Measurements from ENCODE around the gene WDFY4. TPM values are rescaled to one million over a fixed set of nuclear protein-coding genes. Genes with fewer than 3 reads are reported as not detected.

The WDFY4 gene
- total RNA-seq, 1 experiment from 2014 or later = 144 TPM

DNA sequence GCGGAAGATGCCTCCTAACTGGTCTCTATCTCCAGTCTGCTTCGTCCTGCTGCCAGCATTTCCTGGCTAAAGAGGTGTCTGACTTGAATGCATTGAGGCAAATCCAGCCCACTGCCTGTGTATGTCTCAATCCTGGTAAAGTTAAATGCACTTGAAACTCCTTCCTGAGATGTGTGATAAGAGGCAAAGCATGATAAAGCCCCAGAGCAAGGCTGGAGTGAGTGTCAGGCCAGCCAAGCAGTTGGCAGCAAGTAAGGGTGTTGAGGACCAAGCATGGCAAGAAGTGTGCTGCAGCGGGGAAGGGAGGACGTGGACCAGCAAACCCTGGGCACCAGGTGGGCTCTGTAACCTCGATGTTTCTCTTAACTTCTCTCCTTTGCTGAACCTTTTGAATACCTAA is 225.9 kb downstream of the WDFY4 start:
- DNase-seq = no peak
- Histone ChIP-seq H3K79me2 (ENCODE audit: low read length) (no peaks in the 10 kb centered on the region), H3K9me2 (replicated peaks; ENCODE audit: insufficient read depth, low read length) (no peaks in the 10 kb centered on the region), H3K36me3 (ENCODE audit: insufficient read depth, low read length) (peaks cover 33% of the 10 kb centered on the region), H3K27ac (ENCODE audit: low read length) (no peak overlapping the region), H3K9ac (ENCODE audit: low read length) (no peak overlapping the region), H3K4me3 (ENCODE audit: low read length) (no peak overlapping the region), H3K9me3 (ENCODE audit: low read length) (no peaks in the 10 kb centered on the region), H3K27me3 (ENCODE audit: low read length) (no peaks in the 10 kb centered on the region), H3K4me1 (ENCODE audit: low read length) (no peaks in the 10 kb centered on the region), H2AFZ (ENCODE audit: low read length) (no peak overlapping the region), H4K20me1 (ENCODE audit: insufficient read depth, low read depth, low read length) (no peaks in the 10 kb centered on the region), H3K4me2 (ENCODE audit: low read depth, low read length, poor library complexity, severe bottlenecking) (no peak overlapping the region)

- Histone ChIP-seq H3K4me3 (ENCODE audit: low read length) (no peak overlapping the region), H2AFZ (ENCODE audit: low read length) (no peak overlapping the region), H3K36me3 (ENCODE audit: insufficient read depth, low read length) (peaks cover 38% of the 10 kb centered on the region), H3K9me2 (replicated peaks; ENCODE audit: insufficient read depth, low read length) (no peaks in the 10 kb centered on the region), H3K79me2 (ENCODE audit: low read length) (no peaks in the 10 kb centered on the region), H3K27me3 (ENCODE audit: low read length) (no peaks in the 10 kb centered on the region), H3K9me3 (ENCODE audit: low read length) (no peaks in the 10 kb centered on the region), H3K4me1 (ENCODE audit: low read length) (no peaks in the 10 kb centered on the region), H3K4me2 (ENCODE audit: low read depth, low read length, poor library complexity, severe bottlenecking) (no peak overlapping the region), H3K27ac (ENCODE audit: low read length) (no peak overlapping the region), H3K9ac (ENCODE audit: low read length) (no peak overlapping the region), H4K20me1 (ENCODE audit: insufficient read depth, low read depth, low read length) (no peaks in the 10 kb centered on the region)
- no peak for DNase-seq
These were observed 229.0 kb downstream of the WDFY4 start for GRCh38 chr10:48913674-48914073.

GRCh38 chr10:48923748-48924147 is 239.1 kb downstream of the WDFY4 start:
- H3K4me1 ChIP-seq (ENCODE audit: low read length) = no peaks in the 10 kb centered on the region
- no peak overlapping the region for H3K27ac ChIP-seq (ENCODE audit: low read length)
- H3K9ac ChIP-seq (ENCODE audit: low read length) = no peak overlapping the region
- H3K27me3 ChIP-seq (ENCODE audit: low read length) = no peaks in the 10 kb centered on the region
- no peaks in the 10 kb centered on the region for H3K9me2 ChIP-seq (replicated peaks; ENCODE audit: insufficient read depth, low read length)
- H3K4me3 ChIP-seq (ENCODE audit: low read length) = no peak overlapping the region
- no peaks in the 10 kb centered on the region for H4K20me1 ChIP-seq (ENCODE audit: insufficient read depth, low read depth, low read length)
- H3K79me2 ChIP-seq (ENCODE audit: low read length) = no peaks in the 10 kb centered on the region
- peaks cover 11% of the 10 kb centered on the region; the same call in 1 of the 2 replicates for H3K36me3 ChIP-seq (ENCODE audit: insufficient read depth, low read length)
- no peak overlapping the region for H3K4me2 ChIP-seq (ENCODE audit: low read depth, low read length, poor library complexity, severe bottlenecking)
- DNase-seq = no peak
- H3K9me3 ChIP-seq (ENCODE audit: low read length) = no peaks in the 10 kb centered on the region
- H2AFZ ChIP-seq (ENCODE audit: low read length) = no peak overlapping the region

DNA sequence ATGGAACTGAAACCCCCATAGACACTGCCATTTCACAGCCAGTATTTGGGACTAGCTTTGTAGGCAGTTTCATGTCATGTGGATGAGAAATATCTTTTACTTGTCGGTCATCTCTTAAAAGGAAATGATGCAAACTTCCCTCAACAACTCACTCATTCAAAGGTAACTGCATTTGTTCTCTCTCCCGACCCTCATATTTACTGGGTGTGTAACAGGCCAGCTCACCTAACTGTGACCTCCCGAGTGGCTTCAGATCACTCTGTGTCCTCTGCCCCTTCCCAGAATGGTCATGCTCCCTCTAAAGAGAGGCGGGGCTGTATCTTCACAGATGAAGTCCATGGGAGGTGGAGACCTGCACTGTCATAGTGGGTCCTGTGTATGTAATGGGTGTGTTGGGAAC is 240.3 kb downstream of the WDFY4 start:
- Histone ChIP-seq H3K36me3 (ENCODE audit: insufficient read depth, low read length) (peaks cover 5% of the 10 kb centered on the region; the same call in 1 of the 2 replicates), H3K9me3 (ENCODE audit: low read length) (no peaks in the 10 kb centered on the region), H2AFZ (ENCODE audit: low read length) (no peak overlapping the region), H4K20me1 (ENCODE audit: insufficient read depth, low read depth, low read length) (no peaks in the 10 kb centered on the region), H3K4me2 (ENCODE audit: low read depth, low read length, poor library complexity, severe bottlenecking) (no peak overlapping the region), H3K4me3 (ENCODE audit: low read length) (no peak overlapping the region), H3K9ac (ENCODE audit: low read length) (no peak overlapping the region), H3K4me1 (ENCODE audit: low read length) (no peaks in the 10 kb centered on the region), H3K27me3 (ENCODE audit: low read length) (no peaks in the 10 kb centered on the region), H3K9me2 (replicated peaks; ENCODE audit: insufficient read depth, low read length) (no peaks in the 10 kb centered on the region), H3K79me2 (ENCODE audit: low read length) (no peaks in the 10 kb centered on the region), H3K27ac (ENCODE audit: low read length) (no peak overlapping the region)
- DNase-seq = no peak

GRCh38 chr10:48926255-48926654 is 241.6 kb downstream of the WDFY4 start:
- Histone ChIP-seq H3K9me3 (ENCODE audit: low read length) (no peaks in the 10 kb centered on the region), H3K27ac (ENCODE audit: low read length) (no peak overlapping the region), H3K9me2 (replicated peaks; ENCODE audit: insufficient read depth, low read length) (no peaks in the 10 kb centered on the region), H2AFZ (ENCODE audit: low read length) (no peak overlapping the region), H3K9ac (ENCODE audit: low read length) (no peak overlapping the region), H3K36me3 (ENCODE audit: insufficient read depth, low read length) (peaks cover 5% of the 10 kb centered on the region; the same call in 1 of the 2 replicates), H3K79me2 (ENCODE audit: low read length) (no peaks in the 10 kb centered on the region), H3K27me3 (ENCODE audit: low read length) (no peaks in the 10 kb centered on the region), H4K20me1 (ENCODE audit: insufficient read depth, low read depth, low read length) (no peaks in the 10 kb centered on the region), H3K4me1 (ENCODE audit: low read length) (no peaks in the 10 kb centered on the region), H3K4me3 (ENCODE audit: low read length) (no peak overlapping the region), H3K4me2 (ENCODE audit: low read depth, low read length, poor library complexity, severe bottlenecking) (no peak overlapping the region)
- DNase-seq = no peak

- H3K4me1 ChIP-seq (ENCODE audit: low read length) = no peaks in the 10 kb centered on the region
- H3K4me2 ChIP-seq (ENCODE audit: low read depth, low read length, poor library complexity, severe bottlenecking) = no peak overlapping the region
- H2AFZ ChIP-seq (ENCODE audit: low read length) = no peak overlapping the region
- no peak overlapping the region for H3K4me3 ChIP-seq (ENCODE audit: low read length)
- no peaks in the 10 kb centered on the region for H3K9me2 ChIP-seq (replicated peaks; ENCODE audit: insufficient read depth, low read length)
- no peak overlapping the region for H3K27ac ChIP-seq (ENCODE audit: low read length)
- no peaks in the 10 kb centered on the region for H4K20me1 ChIP-seq (ENCODE audit: insufficient read depth, low read depth, low read length)
- DNase-seq = no peak
- H3K9ac ChIP-seq (ENCODE audit: low read length) = no peak overlapping the region
- H3K27me3 ChIP-seq (ENCODE audit: low read length) = no peaks in the 10 kb centered on the region
- H3K9me3 ChIP-seq (ENCODE audit: low read length) = no peaks in the 10 kb centered on the region
- H3K79me2 ChIP-seq (ENCODE audit: low read length) = no peaks in the 10 kb centered on the region
- H3K36me3 ChIP-seq (ENCODE audit: insufficient read depth, low read length) = peaks cover 5% of the 10 kb centered on the region; the same call in 1 of the 2 replicates
These were observed 242.3 kb downstream of the WDFY4 start for GRCh38 chr10:48926764-48927540.

DNA sequence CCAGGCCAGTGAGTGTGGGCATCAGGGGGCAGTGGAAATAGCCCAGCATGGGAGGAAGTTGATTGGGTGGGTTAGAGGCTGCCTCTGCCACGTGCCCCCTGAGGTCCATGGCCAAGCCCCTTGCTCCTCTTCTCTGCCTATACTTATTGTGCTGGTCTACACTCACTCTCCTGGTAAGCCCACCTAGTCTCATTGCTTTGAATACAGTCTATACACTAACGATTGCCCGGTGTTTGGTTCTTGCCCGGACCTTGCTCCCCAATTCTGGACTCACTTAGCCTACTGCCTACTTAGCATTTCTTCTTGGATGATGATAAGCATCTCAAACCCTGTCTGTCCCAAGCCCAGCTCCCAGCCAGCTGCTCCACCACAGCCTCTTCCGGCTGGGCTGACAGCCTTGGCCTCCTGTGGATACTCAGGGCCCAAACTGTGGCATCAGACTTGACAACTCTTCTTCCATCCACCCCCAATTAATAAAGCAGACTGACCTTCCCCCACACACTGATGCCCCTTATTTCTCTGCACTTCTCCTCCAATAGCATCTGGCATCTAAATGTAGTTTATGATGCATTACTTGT is 244.8 kb downstream of the WDFY4 start:
- Histone ChIP-seq H2AFZ (ENCODE audit: low read length) (no peak overlapping the region), H3K27ac (ENCODE audit: low read length) (no peak overlapping the region), H3K4me1 (ENCODE audit: low read length) (no peaks in the 10 kb centered on the region), H3K9me2 (replicated peaks; ENCODE audit: insufficient read depth, low read length) (no peaks in the 10 kb centered on the region), H3K4me3 (ENCODE audit: low read length) (no peak overlapping the region), H3K27me3 (ENCODE audit: low read length) (no peaks in the 10 kb centered on the region), H4K20me1 (ENCODE audit: insufficient read depth, low read depth, low read length) (no peaks in the 10 kb centered on the region), H3K79me2 (ENCODE audit: low read length) (no peaks in the 10 kb centered on the region), H3K9ac (ENCODE audit: low read length) (no peak overlapping the region), H3K4me2 (ENCODE audit: low read depth, low read length, poor library complexity, severe bottlenecking) (no peak overlapping the region), H3K9me3 (ENCODE audit: low read length) (no peaks in the 10 kb centered on the region), H3K36me3 (ENCODE audit: insufficient read depth, low read length) (no peaks in the 10 kb centered on the region)
- DNase-seq = no peak

DNA sequence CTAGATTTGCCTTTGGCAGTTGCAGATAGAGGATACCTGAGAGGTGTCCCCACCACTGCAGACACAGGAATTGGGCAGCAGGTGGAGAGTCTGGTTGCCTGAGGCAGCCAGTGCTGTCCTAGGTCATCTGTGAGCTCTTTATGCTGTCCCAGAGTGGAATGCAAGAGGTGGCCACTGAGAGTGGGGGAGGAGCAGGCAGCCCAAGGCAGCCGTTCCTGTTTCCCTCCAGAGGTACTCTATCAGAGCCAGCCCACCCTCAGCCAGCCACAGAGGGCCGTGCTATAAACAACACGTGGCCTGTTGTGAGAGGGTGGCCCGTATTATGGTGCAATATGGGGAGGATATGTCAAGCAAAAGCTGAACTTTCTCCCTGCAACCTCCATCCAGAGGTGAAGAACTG is 246.5 kb downstream of the WDFY4 start:
- H3K4me2 ChIP-seq (ENCODE audit: low read depth, low read length, poor library complexity, severe bottlenecking) = no peak overlapping the region
- no peak overlapping the region for H2AFZ ChIP-seq (ENCODE audit: low read length)
- H3K27ac ChIP-seq (ENCODE audit: low read length) = no peak overlapping the region
- no peaks in the 10 kb centered on the region for H3K9me3 ChIP-seq (ENCODE audit: low read length)
- no peaks in the 10 kb centered on the region for H3K79me2 ChIP-seq (ENCODE audit: low read length)
- H4K20me1 ChIP-seq (ENCODE audit: insufficient read depth, low read depth, low read length) = no peaks in the 10 kb centered on the region
- H3K9ac ChIP-seq (ENCODE audit: low read length) = no peak overlapping the region
- H3K9me2 ChIP-seq (replicated peaks; ENCODE audit: insufficient read depth, low read length) = no peaks in the 10 kb centered on the region
- DNase-seq = no peak
- H3K4me3 ChIP-seq (ENCODE audit: low read length) = no peak overlapping the region
- no peaks in the 10 kb centered on the region for H3K4me1 ChIP-seq (ENCODE audit: low read length)
- H3K36me3 ChIP-seq (ENCODE audit: insufficient read depth, low read length) = no peaks in the 10 kb centered on the region
- no peaks in the 10 kb centered on the region for H3K27me3 ChIP-seq (ENCODE audit: low read length)
